ENCODE measurements around the gene MANSC1. TPM values are rescaled to one million over a fixed set of nuclear protein-coding genes. Genes with fewer than 3 reads are reported as not detected.

Gene MANSC1
- total and polyA plus RNA-seq, 2 donors (not counting 3 experiments of a cell fraction or from before 2014, with no cell fraction given), result 37.0 to 65.0 TPM

GRCh38 chr12:12396694-12397093 lies 46.7 kb upstream of the MANSC1 start:
- Histone ChIP-seq H3K9me3 (replicated peaks; ENCODE audit: control insufficient read depth, insufficient read depth, low read length) (no peaks in the 10 kb centered on the region), H3K4me1 (ENCODE audit: control insufficient read depth, extremely low read depth, insufficient read depth, low read length) (peaks cover 13% of the 10 kb centered on the region), H3K9ac (replicated peaks; ENCODE audit: extremely low read depth, insufficient read depth, low read length) (no peak overlapping the region), H3K4me2 (ENCODE audit: insufficient read depth, low read length) (no peak overlapping the region), H3K9me1 (replicated peaks; ENCODE audit: control insufficient read depth, extremely low read depth, insufficient read depth, low read length) (no peaks in the 10 kb centered on the region), H3K79me2 (ENCODE audit: control insufficient read depth, insufficient read depth, low read length) (no peaks in the 10 kb centered on the region), H4K20me1 (replicated peaks; ENCODE audit: control insufficient read depth, extremely low read depth, insufficient read depth, low read length) (no peaks in the 10 kb centered on the region), H3K27me3 (ENCODE audit: control insufficient read depth in 2 of 2, insufficient read depth in 2 of 2, low read length in 2 of 2) (no peaks in the 10 kb centered on the region), H3K36me3 (ENCODE audit: control insufficient read depth in 2 of 2, extremely low read depth in 1 of 2, insufficient read depth in 2 of 2, low read length in 2 of 2) (no peaks in the 10 kb centered on the region), H3K4me3 (replicated peaks in 1 of 3; ENCODE audit: insufficient read depth in 1 of 3, low read depth in 1 of 3, low read length in 3 of 3) (no peak overlapping the region), H3K27ac (ENCODE audit: insufficient read depth, low read depth, low read length) (no peak overlapping the region), H2AFZ (ENCODE audit: low read depth, low read length) (no peak overlapping the region)
- FAIRE-seq (no peak), DNase-seq (ENCODE audit: low read depth, low spot score) (no peak)
- ChIA-PET POLR2A (no interaction called here), CTCF (no interaction called here)
- TF ChIP-seq CTCF (IDR thresholded peaks at IDR 0.05; ENCODE audit: extremely low read depth in 1 of 2, insufficient read depth in 1 of 2, low read depth in 1 of 2, low read length in 2 of 2) (no peak), JUN (IDR thresholded peaks at IDR 0.05; ENCODE audit: borderline replicate concordance, insufficient read depth, insufficient read length, low read depth) (no peak), GATA2 (IDR thresholded peaks at IDR 0.05; ENCODE audit: insufficient read depth, insufficient read length, low read depth, low read length) (no peak), MAX (IDR thresholded peaks at IDR 0.05; ENCODE audit: insufficient read depth, insufficient read length) (no peak), MYC (IDR thresholded peaks at IDR 0.05; ENCODE audit: low read depth, low read length) (no peak), EZH2 (IDR thresholded peaks at IDR 0.05; ENCODE audit: borderline replicate concordance, low read depth, low read length, severe bottlenecking) (no peak), POLR2AphosphoS5 (IDR thresholded peaks at IDR 0.05; ENCODE audit: insufficient read depth, low read depth, low read length) (no peak), POLR2A (IDR thresholded peaks at IDR 0.05; ENCODE audit: low read depth, low read length) (no peak), FOS (IDR thresholded peaks at IDR 0.05; ENCODE audit: borderline replicate concordance, insufficient read depth, low read length) (no peak)
- dilution Hi-C loops (cut with MboI; ENCODE audit: extremely low pct_ligation_motif_present, low sequenced_read_pairs) (no loop called here), intact Hi-C loops (cut with micrococcal nuclease) (loop anchor here (5.0 kb wide), 1 partner anchor 166 kb away; the partner anchor contains the start of gene DUSP16)
- BruUV-seq (replicated peaks), result no TSS peak

Measured in endothelial cell of umbilical vein (primary cell).